SK-N-SH treated with all-trans-retinoic acid at 6 μM for 48 hours (cell line): ENCODE data around the gene CFAP100.

Experiments
- ATAC-seq: fragments of 200-7000 bp; cut with Tn5 transposase; 3 replicates; pipeline ENCODE4 v1.9.1; 2020; ENCODE audit warnings: mild to moderate bottlenecking, moderate library complexity
- ARNTL ChIP-seq: fragments of 450-650 bp; formaldehyde crosslinking; IDR thresholded peaks from 2 replicates; pipeline ENCODE4 v1.5.0; 2020; ENCODE audit warnings: low read depth, mild to moderate bottlenecking, moderate library complexity, borderline replicate concordance
- BACH2 ChIP-seq: fragments of 250-450 bp; sonication (Bioruptor Pico); IDR thresholded peaks from 2 replicates; pipeline ENCODE4 v1.9.0; 2021; ENCODE audit warnings: mild to moderate bottlenecking, borderline replicate concordance
- CREB5 ChIP-seq: fragments of 250-450 bp; sonication (Bioruptor Pico); IDR thresholded peaks from 2 replicates; pipeline ENCODE4 v1.5.1; 2020; ENCODE audit warnings: low read depth, mild to moderate bottlenecking, moderate library complexity
- CSDC2 ChIP-seq: fragments of 250-450 bp; sonication (Bioruptor Pico); IDR thresholded peaks from 2 replicates; pipeline ENCODE4 v1.5.0; 2020; ENCODE audit warnings: mild to moderate bottlenecking, moderate library complexity
- CSRNP3 ChIP-seq: fragments of 250-450 bp; sonication (Bioruptor Pico); IDR thresholded peaks from 2 replicates; pipeline ENCODE4 v1.5.1; 2021; ENCODE audit warnings: mild to moderate bottlenecking, moderate library complexity
- ISL1 ChIP-seq: fragments of 250-450 bp; sonication (Bioruptor Pico); IDR thresholded peaks from 2 replicates; pipeline ENCODE4 v2.1.2; 2022; ENCODE audit warnings: mild to moderate bottlenecking, moderate library complexity
- OSR1 ChIP-seq: fragments of 250-450 bp; sonication (Bioruptor Pico); IDR thresholded peaks from 2 replicates; pipeline ENCODE4 v1.8.0; 2022; ENCODE audit warnings: moderate library complexity, mild to moderate bottlenecking, inconsistent platforms
- PATZ1 ChIP-seq: fragments of 250-450 bp; sonication (Bioruptor Pico); IDR thresholded peaks from 2 replicates; pipeline ENCODE4 v1.8.0; 2020; ENCODE audit warnings: mild to moderate bottlenecking, moderate library complexity, borderline replicate concordance
- POU6F1 ChIP-seq: fragments of 250-450 bp; sonication (Bioruptor Pico); IDR thresholded peaks from 2 replicates; pipeline ENCODE4 v1.8.0; 2021; ENCODE audit warnings: low read depth, mild to moderate bottlenecking, moderate library complexity, borderline replicate concordance
- PPARA ChIP-seq: fragments of 250-450 bp; sonication (Bioruptor Pico); IDR thresholded peaks from 2 replicates; pipeline ENCODE4 v1.5.0; 2020; ENCODE audit warnings: mild to moderate bottlenecking, borderline replicate concordance
- RARB ChIP-seq: fragments of 250-450 bp; sonication (Bioruptor Pico); IDR thresholded peaks from 2 replicates; pipeline ENCODE4 v1.8.0; 2021; ENCODE audit warnings: mild to moderate bottlenecking, moderate library complexity
- SNAI2 ChIP-seq: fragments of 250-450 bp; sonication (Bioruptor Pico); IDR thresholded peaks from 2 replicates; pipeline ENCODE4 v1.5.0; 2020; ENCODE audit warnings: mild to moderate bottlenecking, moderate library complexity
- TCF4 ChIP-seq: fragments of 250-450 bp; sonication (Bioruptor Pico); IDR thresholded peaks from 2 replicates; pipeline ENCODE4 v1.8.0; 2021; ENCODE audit warnings: mild to moderate bottlenecking, moderate library complexity, borderline replicate concordance
- TOX ChIP-seq: fragments of 250-450 bp; sonication (Bioruptor Pico); IDR thresholded peaks from 2 replicates; pipeline ENCODE4 v1.8.0; 2021; ENCODE audit warnings: mild to moderate bottlenecking, moderate library complexity, borderline replicate concordance
- TSHZ2 ChIP-seq: fragments of 250-450 bp; sonication (Bioruptor Pico); IDR thresholded peaks from 2 replicates; pipeline ENCODE4 v1.5.0; 2020; ENCODE audit warnings: mild to moderate bottlenecking, moderate library complexity
- ZC3H10 ChIP-seq: fragments of 250-450 bp; sonication (Bioruptor Pico); IDR thresholded peaks from 2 replicates; pipeline ENCODE4 v1.5.1; 2021; ENCODE audit warnings: mild to moderate bottlenecking, moderate library complexity
- ZFP3 ChIP-seq: fragments of 250-450 bp; sonication (Bioruptor Pico); IDR thresholded peaks from 2 replicates; pipeline ENCODE4 v1.5.0; 2020; ENCODE audit warnings: mild to moderate bottlenecking, moderate library complexity
- ZFP30 ChIP-seq: fragments of 450-650 bp; formaldehyde crosslinking; IDR thresholded peaks from 2 replicates; pipeline ENCODE4 v1.5.0; 2022; ENCODE audit warnings: mild to moderate bottlenecking, moderate library complexity
- ZNF565 ChIP-seq: fragments of 450-650 bp; formaldehyde crosslinking; conservative IDR thresholded peaks from 2 replicates; pipeline ENCODE4 v1.5.0; 2020; ENCODE audit warnings: low read depth, mild to moderate bottlenecking, moderate library complexity
- ZNF70 ChIP-seq: fragments of 450-650 bp; formaldehyde crosslinking; IDR thresholded peaks from 2 replicates; pipeline ENCODE4 v1.5.0; 2020; ENCODE audit warnings: mild to moderate bottlenecking, moderate library complexity
- ZNF8 ChIP-seq: fragments of 450-650 bp; formaldehyde crosslinking; IDR thresholded peaks from 2 replicates; pipeline ENCODE4 v1.5.0; 2020; ENCODE audit warnings: mild to moderate bottlenecking, moderate library complexity

Gene CFAP100

GRCh38 chr3:126399756-126400155, 5.0 kb downstream of the CFAP100 start (continued):
- TF ChIP-seq CSRNP3 (CRISPR knock-in tag) (no peak), ISL1 (CRISPR knock-in tag) (no peak), ZNF70 (CRISPR knock-in tag) (no peak), ZNF565 (no peak), SNAI2 (no peak), ZFP30 (CRISPR knock-in tag) (no peak), OSR1 (CRISPR knock-in tag) (no peak), ZNF8 (CRISPR knock-in tag) (no peak)

- no peak for ATAC-seq
- TF ChIP-seq TOX (CRISPR knock-in tag), result no peak
- no peak for TF ChIP-seq CSRNP3 (CRISPR knock-in tag)
- no peak for TF ChIP-seq CREB5 (CRISPR knock-in tag)
- no peak for TF ChIP-seq ZNF70 (CRISPR knock-in tag)
- no peak for TF ChIP-seq ZNF8 (CRISPR knock-in tag)
- TF ChIP-seq BACH2, result no peak
- TF ChIP-seq ZC3H10, result no peak
- no peak for TF ChIP-seq ISL1 (CRISPR knock-in tag)
- no peak for TF ChIP-seq PATZ1
Observed at GRCh38 chr3:126401611-126402160, 7.0 kb downstream of the CFAP100 start.

- no peak for ATAC-seq
- TF ChIP-seq TCF4 (CRISPR knock-in tag), result no peak
- TF ChIP-seq SNAI2, result no peak
- no peak for TF ChIP-seq ZFP3 (CRISPR knock-in tag)
- TF ChIP-seq POU6F1 (CRISPR knock-in tag), result no peak
Observed at GRCh38 chr3:126402178-126402577, 7.5 kb downstream of the CFAP100 start.

- no peak for ATAC-seq
- TF ChIP-seq ARNTL (no peak), OSR1 (CRISPR knock-in tag) (no peak), ZNF70 (CRISPR knock-in tag) (no peak), ISL1 (CRISPR knock-in tag) (no peak), ZNF565 (no peak), SNAI2 (no peak), TOX (CRISPR knock-in tag) (no peak), ZNF8 (CRISPR knock-in tag) (no peak), ZFP3 (CRISPR knock-in tag) (no peak), PPARA (CRISPR knock-in tag) (no peak), CSDC2 (CRISPR knock-in tag) (no peak), TCF4 (CRISPR knock-in tag) (no peak), RARB (CRISPR knock-in tag) (no peak), CSRNP3 (CRISPR knock-in tag) (no peak), CREB5 (CRISPR knock-in tag) (no peak), TSHZ2 (CRISPR knock-in tag) (no peak)
Observed at GRCh38 chr3:126402666-126403302, 8.1 kb downstream of the CFAP100 start.
